Hepatocyte (in vitro differentiated cells): ENCODE data around the gene PGA3.

ENCODE experiments used
- CTCF ChIP-seq: fragments of 200-600 bp; sonication (generic); IDR thresholded peaks from 2 replicates; pipeline ENCODE4 v1.5.1; 2016; ENCODE audit warnings: antibody characterized with exemption, mild to moderate bottlenecking; ENCODE audit not compliant: poor library complexity
- EZH2 ChIP-seq: fragments of 200-600 bp; sonication (generic); IDR thresholded peaks from 2 replicates; pipeline ENCODE4 v1.6.1; 2016; ENCODE audit warnings: antibody characterized with exemption, mild to moderate bottlenecking, borderline replicate concordance
- EZH2phosphoT487 ChIP-seq: fragments of 200-600 bp; sonication (generic); IDR thresholded peaks from one replicate; pipeline ENCODE4 v1.6.1; 2018; ENCODE audit warnings: antibody characterized with exemption, mild to moderate bottlenecking, low read depth, moderate library complexity; ENCODE audit not compliant: unreplicated experiment, severe bottlenecking

GRCh38 chr11:61171907-61172306 is 31.4 kb upstream of the PGA3 start:
- TF ChIP-seq CTCF (no peak), EZH2 (no peak), EZH2phosphoT487 (no peak)
